ENCODE results near the gene R3HCC1L. TPM values are rescaled to one million over a fixed set of nuclear protein-coding genes. Genes with fewer than 3 reads are reported as not detected.

The R3HCC1L gene
- polyA plus RNA-seq, 2 of the 4 experiments (the other 2 are of a cell fraction) = 11.0 to 15.2 TPM

DNA sequence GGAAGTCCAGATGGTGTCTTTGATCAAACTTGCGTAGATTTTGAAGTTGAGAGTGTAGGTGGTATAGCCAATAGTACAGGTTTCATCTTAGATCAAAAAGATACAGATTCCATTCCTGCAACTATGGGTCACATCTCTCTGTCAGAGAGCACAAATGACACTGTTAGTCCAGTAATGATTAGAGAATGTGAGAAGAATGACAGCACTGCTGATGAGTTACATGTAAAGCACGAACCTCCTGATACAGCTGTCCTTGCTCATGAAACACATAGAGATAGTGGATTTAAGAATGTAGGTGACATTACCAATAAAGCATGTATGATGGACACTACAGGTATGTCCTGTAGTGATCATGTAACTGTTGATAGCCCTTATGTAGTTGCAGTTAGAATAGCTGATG, 74.5 kb downstream of the R3HCC1L start:
- Histone ChIP-seq H3K4me1 (no peaks in the 10 kb centered on the region), H3K4me2 (no peak overlapping the region), H3K9me3 (no peaks in the 10 kb centered on the region), H3K4me3 (no peak overlapping the region), H3K27ac (no peak overlapping the region)
- POLR2A ChIA-PET = no interaction called here
- TF ChIP-seq, protein P1, sequence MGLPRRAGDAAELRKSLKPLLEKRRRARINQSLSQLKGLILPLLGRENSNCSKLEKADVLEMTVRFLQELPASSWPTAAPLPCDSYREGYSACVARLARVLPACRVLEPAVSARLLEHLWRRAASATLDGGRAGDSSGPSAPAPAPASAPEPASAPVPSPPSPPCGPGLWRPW (IDR thresholded peaks at IDR 0.05) = no peak
- no peak for TF ChIP-seq JUN (IDR thresholded peaks at IDR 0.05)
- no peak for TF ChIP-seq MAZ (IDR thresholded peaks at IDR 0.05; ENCODE audit: borderline replicate concordance, low read depth, low read length)
- TF ChIP-seq RARB (CRISPR knock-in tag; IDR thresholded peaks at IDR 0.05) = no peak
- no peak for TF ChIP-seq FOXS1 (CRISPR knock-in tag; IDR thresholded peaks at IDR 0.05)
- TF ChIP-seq EHF (CRISPR knock-in tag; IDR thresholded peaks at IDR 0.05) = no peak
- TF ChIP-seq, protein P2, sequence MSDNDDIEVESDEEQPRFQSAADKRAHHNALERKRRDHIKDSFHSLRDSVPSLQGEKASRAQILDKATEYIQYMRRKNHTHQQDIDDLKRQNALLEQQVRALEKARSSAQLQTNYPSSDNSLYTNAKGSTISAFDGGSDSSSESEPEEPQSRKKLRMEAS (IDR thresholded peaks at IDR 0.05) = no peak
- TF ChIP-seq POLR2A (IDR thresholded peaks at IDR 0.05; ENCODE audit: low read length) = no peak
- TF ChIP-seq RNF2 (IDR thresholded peaks at IDR 0.05; ENCODE audit: borderline replicate concordance, low read depth) = no peak
- TF ChIP-seq KDM5A (IDR thresholded peaks at IDR 0.05) = no peak
- TF ChIP-seq CEBPB (IDR thresholded peaks at IDR 0.05) = no peak
- TF ChIP-seq, protein P3, sequence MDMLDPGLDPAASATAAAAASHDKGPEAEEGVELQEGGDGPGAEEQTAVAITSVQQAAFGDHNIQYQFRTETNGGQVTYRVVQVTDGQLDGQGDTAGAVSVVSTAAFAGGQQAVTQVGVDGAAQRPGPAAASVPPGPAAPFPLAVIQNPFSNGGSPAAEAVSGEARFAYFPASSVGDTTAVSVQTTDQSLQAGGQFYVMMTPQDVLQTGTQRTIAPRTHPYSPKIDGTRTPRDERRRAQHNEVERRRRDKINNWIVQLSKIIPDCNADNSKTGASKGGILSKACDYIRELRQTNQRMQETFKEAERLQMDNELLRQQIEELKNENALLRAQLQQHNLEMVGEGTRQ (IDR thresholded peaks at IDR 0.05) = no peak
- TF ChIP-seq NR3C1 (IDR thresholded peaks at IDR 0.05) = no peak
- no peak for TF ChIP-seq MYC (IDR thresholded peaks at IDR 0.05; ENCODE audit: borderline replicate concordance, low read length)
- TF ChIP-seq HDAC2 (IDR thresholded peaks at IDR 0.05) = no peak
- no peak for TF ChIP-seq MAFK (IDR thresholded peaks at IDR 0.05; ENCODE audit: partially characterized antibody)
- TF ChIP-seq ZSCAN20 (CRISPR knock-in tag; IDR thresholded peaks at IDR 0.05) = no peak
- TF ChIP-seq, protein P4, sequence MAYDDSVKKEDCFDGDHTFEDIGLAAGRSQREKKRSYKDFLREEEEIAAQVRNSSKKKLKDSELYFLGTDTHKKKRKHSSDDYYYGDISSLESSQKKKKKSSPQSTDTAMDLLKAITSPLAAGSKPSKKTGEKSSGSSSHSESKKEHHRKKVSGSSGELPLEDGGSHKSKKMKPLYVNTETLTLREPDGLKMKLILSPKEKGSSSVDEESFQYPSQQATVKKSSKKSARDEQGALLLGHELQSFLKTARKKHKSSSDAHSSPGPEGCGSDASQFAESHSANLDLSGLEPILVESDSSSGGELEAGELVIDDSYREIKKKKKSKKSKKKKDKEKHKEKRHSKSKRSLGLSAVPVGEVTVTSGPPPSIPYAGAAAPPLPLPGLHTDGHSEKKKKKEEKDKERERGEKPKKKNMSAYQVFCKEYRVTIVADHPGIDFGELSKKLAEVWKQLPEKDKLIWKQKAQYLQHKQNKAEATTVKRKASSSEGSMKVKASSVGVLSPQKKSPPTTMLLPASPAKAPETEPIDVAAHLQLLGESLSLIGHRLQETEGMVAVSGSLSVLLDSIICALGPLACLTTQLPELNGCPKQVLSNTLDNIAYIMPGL (CRISPR knock-in tag; IDR thresholded peaks at IDR 0.05; ENCODE audit: borderline replicate concordance) = no peak
- CTCF ChIA-PET = interaction anchor here (0.7 kb wide), 1 partner anchor 38 kb away, joined by 3 read pairs; no protein-coding TSS in a partner anchor
- ATAC-seq (no peak), DNase-seq (ENCODE audit: low read depth in 1 of 2, low spot score in 1 of 2) (no peak), FAIRE-seq (peak; percentile 65)
- WGBS (ENCODE audit: missing lambda C conversion rate) = 98% methylated on average over 2 of the region's 2 CpGs

DNA sequence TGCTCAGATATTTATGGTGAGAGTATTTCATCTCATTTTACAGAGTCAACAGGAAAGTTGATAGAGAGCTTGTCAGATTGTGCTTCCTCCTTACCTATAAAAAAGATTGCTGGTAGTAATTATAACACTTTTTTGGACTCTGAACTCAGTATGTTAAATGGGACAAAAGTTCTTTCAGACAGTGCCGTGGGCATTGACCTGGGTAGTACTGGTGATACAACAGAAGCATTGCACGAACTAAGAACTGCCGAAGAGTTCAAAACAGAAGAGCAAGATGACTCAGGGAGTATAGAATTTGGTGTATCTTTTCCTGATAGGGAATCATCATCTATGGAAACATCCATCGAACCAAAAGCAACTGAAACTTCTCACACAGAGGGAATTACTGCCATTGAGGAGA, 75.0 kb downstream of the R3HCC1L start:
- H3K27ac ChIP-seq = no peak overlapping the region
- ATAC-seq (no peak), FAIRE-seq (no peak), DNase-seq (ENCODE audit: low read depth in 1 of 2, low spot score in 1 of 2) (no peak)
- 91% methylated on average over 4 of the region's 4 CpGs for WGBS (ENCODE audit: missing lambda C conversion rate)
- TF ChIP-seq FOSL2 (IDR thresholded peaks at IDR 0.05) (no peak), FOSL2 (CRISPR knock-in tag; IDR thresholded peaks at IDR 0.05) (no peak), SREBF2 (IDR thresholded peaks at IDR 0.05) (no peak), EP300 (IDR thresholded peaks at IDR 0.05) (no peak), RAD21 (conservative IDR thresholded peaks at IDR 0.05 in 1 of 2, IDR thresholded peaks at IDR 0.05 in 1 of 2) (no peak), HEYL (CRISPR knock-in tag; IDR thresholded peaks at IDR 0.05) (no peak)
- TF ChIP-seq, protein P5, sequence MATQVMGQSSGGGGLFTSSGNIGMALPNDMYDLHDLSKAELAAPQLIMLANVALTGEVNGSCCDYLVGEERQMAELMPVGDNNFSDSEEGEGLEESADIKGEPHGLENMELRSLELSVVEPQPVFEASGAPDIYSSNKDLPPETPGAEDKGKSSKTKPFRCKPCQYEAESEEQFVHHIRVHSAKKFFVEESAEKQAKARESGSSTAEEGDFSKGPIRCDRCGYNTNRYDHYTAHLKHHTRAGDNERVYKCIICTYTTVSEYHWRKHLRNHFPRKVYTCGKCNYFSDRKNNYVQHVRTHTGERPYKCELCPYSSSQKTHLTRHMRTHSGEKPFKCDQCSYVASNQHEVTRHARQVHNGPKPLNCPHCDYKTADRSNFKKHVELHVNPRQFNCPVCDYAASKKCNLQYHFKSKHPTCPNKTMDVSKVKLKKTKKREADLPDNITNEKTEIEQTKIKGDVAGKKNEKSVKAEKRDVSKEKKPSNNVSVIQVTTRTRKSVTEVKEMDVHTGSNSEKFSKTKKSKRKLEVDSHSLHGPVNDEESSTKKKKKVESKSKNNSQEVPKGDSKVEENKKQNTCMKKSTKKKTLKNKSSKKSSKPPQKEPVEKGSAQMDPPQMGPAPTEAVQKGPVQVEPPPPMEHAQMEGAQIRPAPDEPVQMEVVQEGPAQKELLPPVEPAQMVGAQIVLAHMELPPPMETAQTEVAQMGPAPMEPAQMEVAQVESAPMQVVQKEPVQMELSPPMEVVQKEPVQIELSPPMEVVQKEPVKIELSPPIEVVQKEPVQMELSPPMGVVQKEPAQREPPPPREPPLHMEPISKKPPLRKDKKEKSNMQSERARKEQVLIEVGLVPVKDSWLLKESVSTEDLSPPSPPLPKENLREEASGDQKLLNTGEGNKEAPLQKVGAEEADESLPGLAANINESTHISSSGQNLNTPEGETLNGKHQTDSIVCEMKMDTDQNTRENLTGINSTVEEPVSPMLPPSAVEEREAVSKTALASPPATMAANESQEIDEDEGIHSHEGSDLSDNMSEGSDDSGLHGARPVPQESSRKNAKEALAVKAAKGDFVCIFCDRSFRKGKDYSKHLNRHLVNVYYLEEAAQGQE (IDR thresholded peaks at IDR 0.05) = no peak
- TF ChIP-seq, protein P6, sequence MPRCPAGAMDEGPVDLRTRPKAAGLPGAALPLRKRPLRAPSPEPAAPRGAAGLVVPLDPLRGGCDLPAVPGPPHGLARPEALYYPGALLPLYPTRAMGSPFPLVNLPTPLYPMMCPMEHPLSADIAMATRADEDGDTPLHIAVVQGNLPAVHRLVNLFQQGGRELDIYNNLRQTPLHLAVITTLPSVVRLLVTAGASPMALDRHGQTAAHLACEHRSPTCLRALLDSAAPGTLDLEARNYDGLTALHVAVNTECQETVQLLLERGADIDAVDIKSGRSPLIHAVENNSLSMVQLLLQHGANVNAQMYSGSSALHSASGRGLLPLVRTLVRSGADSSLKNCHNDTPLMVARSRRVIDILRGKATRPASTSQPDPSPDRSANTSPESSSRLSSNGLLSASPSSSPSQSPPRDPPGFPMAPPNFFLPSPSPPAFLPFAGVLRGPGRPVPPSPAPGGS (IDR thresholded peaks at IDR 0.05) = no peak
- TF ChIP-seq, protein P7, sequence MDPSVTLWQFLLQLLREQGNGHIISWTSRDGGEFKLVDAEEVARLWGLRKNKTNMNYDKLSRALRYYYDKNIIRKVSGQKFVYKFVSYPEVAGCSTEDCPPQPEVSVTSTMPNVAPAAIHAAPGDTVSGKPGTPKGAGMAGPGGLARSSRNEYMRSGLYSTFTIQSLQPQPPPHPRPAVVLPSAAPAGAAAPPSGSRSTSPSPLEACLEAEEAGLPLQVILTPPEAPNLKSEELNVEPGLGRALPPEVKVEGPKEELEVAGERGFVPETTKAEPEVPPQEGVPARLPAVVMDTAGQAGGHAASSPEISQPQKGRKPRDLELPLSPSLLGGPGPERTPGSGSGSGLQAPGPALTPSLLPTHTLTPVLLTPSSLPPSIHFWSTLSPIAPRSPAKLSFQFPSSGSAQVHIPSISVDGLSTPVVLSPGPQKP (IDR thresholded peaks at IDR 0.05; ENCODE audit: low read depth, low read length) = no peak
- H3K9me3 ChIP-seq = no peaks in the 10 kb centered on the region
- H3K4me2 ChIP-seq = no peak overlapping the region
- CTCF ChIA-PET = no interaction called here
- H3K4me3 ChIP-seq = no peak overlapping the region
- H3K4me1 ChIP-seq = no peaks in the 10 kb centered on the region
- POLR2A ChIA-PET = no interaction called here
